Measurements from ENCODE around the gene ISOC2. TPM values are rescaled to one million over a fixed set of nuclear protein-coding genes. Genes with fewer than 3 reads are reported as not detected.
"Not testable (repeated sequence)": the region's sequence is repeated elsewhere in the genome, so short reads cannot be mapped to it uniquely, and the experiment has no call there.

The ISOC2 gene
- total and polyA plus RNA-seq, 5 experiments from 2014 or later: 10.5 to 35.6 (median 30.5) TPM

GRCh38 chr19:55423225-55424005, 38.0 kb downstream of the ISOC2 start:
- ATAC-seq: no peak
- Mint-ChIP-seq H3K27ac (no peak overlapping the region), H3K27me3 (peaks cover 1 to 16% (median 11%) of the 10 kb centered on the region in 5 donors), H3K36me3 (no peaks in the 10 kb centered on the region), H3K4me1 (peaks cover 5 to 25% (median 17%) of the 10 kb centered on the region in 4 donors), H3K9me3 (no peaks in the 10 kb centered on the region), H3K4me3 (no peak overlapping the region)
- DNase-seq: no peak
- POLR2A ChIA-PET: no interaction called here

GRCh38 chr19:55421281-55421680, 40.2 kb downstream of the ISOC2 start:
- Mint-ChIP-seq H3K27me3 (peaks cover 0 to 18% (median 4%) of the 10 kb centered on the region in 5 donors), H3K4me1 (peaks cover 5 to 28% (median 19%) of the 10 kb centered on the region in 4 donors), H3K4me3 (peak overlapping the region; percentile 2 to 73 (median 61)), H3K27ac (peak overlapping the region in 6 of 10 donors; percentile 32 to 79 (median 56))
- not testable (repeated sequence) for H3K36me3 Mint-ChIP-seq, H3K9me3 Mint-ChIP-seq
- POLR2A ChIA-PET: interaction anchor here (0.6 to 0.9 kb wide), 3 partner anchors 38 to 131 kb away, joined by 3 to 6 read pairs (median 4); no protein-coding TSS in a partner anchor
- peak in 5 of 10 donors; percentile 25 to 46 (median 30) for DNase-seq
- peak; percentile 86 to 97 for ATAC-seq

GRCh38 chr19:55419624-55420236, 41.7 kb downstream of the ISOC2 start:
- no peaks in the 10 kb centered on the region for H3K9me3 Mint-ChIP-seq
- no peak for DNase-seq
- POLR2A ChIA-PET: interaction anchor here (0.7 to 1.8 kb wide), 2 partner anchors 9 to 13 kb away, joined by 3 to 6 read pairs; partner anchors contain the start of gene UBE2S
- H3K27ac Mint-ChIP-seq: no peak overlapping the region
- H3K27me3 Mint-ChIP-seq: peaks cover 0 to 11% (median 0%) of the 10 kb centered on the region in 5 donors
- H3K4me3 Mint-ChIP-seq: no peak overlapping the region
- ATAC-seq: no peak
- peaks cover 5 to 28% (median 19%) of the 10 kb centered on the region in 4 donors for H3K4me1 Mint-ChIP-seq
- H3K36me3 Mint-ChIP-seq: no peaks in the 10 kb centered on the region

- H3K9me3 Mint-ChIP-seq: no peaks in the 10 kb centered on the region
- no peak overlapping the region for H3K27ac Mint-ChIP-seq
- H3K36me3 Mint-ChIP-seq: no peaks in the 10 kb centered on the region
- peaks cover 4 to 28% (median 19%) of the 10 kb centered on the region in 4 donors for H3K4me1 Mint-ChIP-seq
- DNase-seq (no peak), ATAC-seq (no peak)
- POLR2A ChIA-PET: interaction anchor here (1.8 kb wide), 1 partner anchor 12 kb away, joined by 6 read pairs; the partner anchor contains the start of gene UBE2S
- peaks cover 0 to 9% (median 0%) of the 10 kb centered on the region in 5 donors for H3K27me3 Mint-ChIP-seq
- no peak overlapping the region for H3K4me3 Mint-ChIP-seq
Observed at GRCh38 chr19:55419103-55419502, 42.3 kb downstream of the ISOC2 start.

- H3K36me3 Mint-ChIP-seq: no peaks in the 10 kb centered on the region
- DNase-seq (peak in 8 of 10 donors; percentile 27 to 80 (median 54)), ATAC-seq (peak; percentile 61 to 80)
- no peaks in the 10 kb centered on the region for H3K9me3 Mint-ChIP-seq
- peak overlapping the region in 1 of 10 donors; percentile 2 for H3K27ac Mint-ChIP-seq
- POLR2A ChIA-PET: interaction anchor here (1.1 kb wide), 1 partner anchor 10 kb away, joined by 3 read pairs; the partner anchor contains the start of gene UBE2S
- peaks cover 5 to 28% (median 19%) of the 10 kb centered on the region in 4 donors for H3K4me1 Mint-ChIP-seq
- H3K27me3 Mint-ChIP-seq: peaks cover 0 to 9% (median 0%) of the 10 kb centered on the region in 5 donors
- H3K4me3 Mint-ChIP-seq: no peak overlapping the region
Observed at GRCh38 chr19:55418185-55418584, 43.3 kb downstream of the ISOC2 start.

- Mint-ChIP-seq H3K9me3 (peaks cover 0 to 12% (median 0%) of the 10 kb centered on the region in 9 donors), H3K27me3 (peaks cover 0 to 3% (median 0%) of the 10 kb centered on the region in 5 donors), H3K36me3 (peaks cover 7 to 13% (median 10%) of the 10 kb centered on the region in 3 donors), H3K4me3 (peak overlapping the region in 2 of 10 donors; percentile 9 to 34), H3K4me1 (peaks cover 20 to 32% (median 29%) of the 10 kb centered on the region in 4 donors), H3K27ac (peak overlapping the region in 3 of 10 donors; percentile 23 to 82 (median 76))
- ATAC-seq: no peak
- POLR2A ChIA-PET: interaction anchor here (0.6 to 10.0 kb wide), 3 partner anchors 21 to 151 kb away, joined by 3 to 181 read pairs (median 4); partner anchors contain the start of genes PPP6R1, RPL28 and TMEM238
- DNase-seq: no peak
Observed at GRCh38 chr19:55410168-55410567, 51.3 kb downstream of the ISOC2 start.

GRCh38 chr19:55409179-55409578, 52.3 kb downstream of the ISOC2 start:
- peaks cover 20 to 32% (median 29%) of the 10 kb centered on the region in 4 donors for H3K4me1 Mint-ChIP-seq
- H3K27me3 Mint-ChIP-seq, ATAC-seq, DNase-seq: not testable (repeated sequence)
- peak overlapping the region; percentile 52 to 100 (median 98) for H3K27ac Mint-ChIP-seq
- H3K4me3 Mint-ChIP-seq: peak overlapping the region; percentile 31 to 98 (median 92)
- peaks cover 0 to 12% (median 0%) of the 10 kb centered on the region in 9 donors for H3K9me3 Mint-ChIP-seq
- POLR2A ChIA-PET: interaction anchor here (0.8 to 10.0 kb wide), 6 partner anchors 20 to 245 kb away, joined by 3 to 181 read pairs (median 4); partner anchors contain the start of genes KMT5C, PPP6R1, RPL28 and TMEM238
- H3K36me3 Mint-ChIP-seq: peaks cover 7 to 15% (median 10%) of the 10 kb centered on the region in 3 donors

GRCh38 chr19:55408533-55408872, 52.9 kb downstream of the ISOC2 start:
- Mint-ChIP-seq H3K27ac (peak overlapping the region; percentile 93 to 100 (median 99)), H3K4me1 (peaks cover 18 to 37% (median 29%) of the 10 kb centered on the region in 4 donors), H3K9me3 (peaks cover 0 to 12% (median 0%) of the 10 kb centered on the region in 9 donors), H3K4me3 (peak overlapping the region; percentile 88 to 98 (median 94)), H3K36me3 (peaks cover 7 to 21% (median 10%) of the 10 kb centered on the region in 3 donors), H3K27me3 (peaks cover 0 to 3% (median 0%) of the 10 kb centered on the region in 5 donors)
- POLR2A ChIA-PET: interaction anchor here (0.9 to 10.0 kb wide), 7 partner anchors 10 to 246 kb away, joined by 3 to 181 read pairs (median 5); partner anchors contain the start of genes KMT5C, RPL28, TMEM238 and U2AF2
- ATAC-seq: no peak
- no peak for DNase-seq

GRCh38 chr19:55407800-55408532, 53.5 kb downstream of the ISOC2 start:
- Mint-ChIP-seq H3K27me3 (peaks cover 0 to 3% (median 0%) of the 10 kb centered on the region in 5 donors), H3K36me3 (peaks cover 7 to 26% (median 14%) of the 10 kb centered on the region in 3 donors), H3K9me3 (peaks cover 0 to 12% (median 0%) of the 10 kb centered on the region in 9 donors), H3K4me3 (peak overlapping the region; percentile 88 to 98 (median 94)), H3K4me1 (peaks cover 20 to 39% (median 30%) of the 10 kb centered on the region in 4 donors), H3K27ac (peak overlapping the region; percentile 93 to 100 (median 99))
- peak; percentile 94 to 99 (median 97) for DNase-seq
- peak; percentile 91 to 92 for ATAC-seq
- POLR2A ChIA-PET: interaction anchor here (0.5 to 10.0 kb wide), 24 partner anchors 9 to 291 kb away, joined by 3 to 181 read pairs (median 6); partner anchors contain the start of genes FIZ1, HSPBP1, KMT5C and PPP1R12C

- not testable (repeated sequence) for DNase-seq, H3K27me3 Mint-ChIP-seq
- peaks cover 20 to 39% (median 30%) of the 10 kb centered on the region in 4 donors for H3K4me1 Mint-ChIP-seq
- POLR2A ChIA-PET: interaction anchor here (0.6 to 10.0 kb wide), 21 partner anchors 9 to 290 kb away, joined by 3 to 181 read pairs (median 6); partner anchors contain the start of genes FIZ1, HSPBP1, KMT5C and PPP1R12C
- peaks cover 7 to 31% (median 15%) of the 10 kb centered on the region in 3 donors for H3K36me3 Mint-ChIP-seq
- ATAC-seq: peak; percentile 0 to 68
- H3K27ac Mint-ChIP-seq: peak within 1 kb of the TSS; percentile 93 to 100 (median 99)
- H3K9me3 Mint-ChIP-seq: peaks cover 0 to 12% (median 0%) of the 10 kb centered on the region in 9 donors
- peak within 1 kb of the TSS; percentile 88 to 98 (median 94) for H3K4me3 Mint-ChIP-seq
Observed at GRCh38 chr19:55407550-55407799, 54.0 kb downstream of the ISOC2 start, which contains the start of gene UBE2S. UBE2S (minus strand) TSS chr19:55407788; CDS start chr19:55407589, 199 bp downstream.

GRCh38 chr19:55406826-55407549, 54.5 kb downstream of the ISOC2 start:
- H3K4me3 Mint-ChIP-seq: peak overlapping the region; percentile 73 to 98 (median 80)
- H3K27ac Mint-ChIP-seq: peak overlapping the region; percentile 74 to 100 (median 85)
- H3K9me3 Mint-ChIP-seq: peaks cover 0 to 12% (median 0%) of the 10 kb centered on the region in 9 donors
- DNase-seq: peak in 2 of 10 donors; percentile 27 to 71
- peaks cover 0 to 3% (median 0%) of the 10 kb centered on the region in 5 donors for H3K27me3 Mint-ChIP-seq
- ATAC-seq: peak in 1 of 2 donors; percentile 0
- POLR2A ChIA-PET: interaction anchor here (1.0 to 10.0 kb wide), 17 partner anchors 8 to 290 kb away, joined by 3 to 181 read pairs (median 6); partner anchors contain the start of genes HSPBP1, KMT5C, PPP1R12C and RPL28
- peaks cover 7 to 36% (median 17%) of the 10 kb centered on the region in 3 donors for H3K36me3 Mint-ChIP-seq
- peaks cover 20 to 39% (median 30%) of the 10 kb centered on the region in 4 donors for H3K4me1 Mint-ChIP-seq

Measured in naive thymus-derived CD8-positive, alpha-beta T cell (primary cell).